ENCODE data around the gene PRKCA.

GRCh38 chr17:66813296-66813695 lies 510.9 kb downstream of the PRKCA start:
- TF ChIP-seq CTCF (conservative IDR thresholded peaks at IDR 0.05; ENCODE audit: low read length), result no peak
- no peak for TF ChIP-seq EZH2phosphoT487 (IDR thresholded peaks at IDR 0.05; ENCODE audit: borderline replicate concordance)
